AG09309 (cell line): ENCODE measurements around the gene ASMT.

ENCODE experiments used
- DNase-seq: peaks from one replicate; pipeline ENCODE4 v3.0.0-alpha.2; 2010; ENCODE audit warnings: low read depth
- H3K4me3 ChIP-seq: 2 replicates; pipeline ENCODE4 v1.5.1; 2011; ENCODE audit warnings: mild to moderate bottlenecking, low read depth, low read length, moderate library complexity; ENCODE audit not compliant: control insufficient read depth
- TF ChIP-seq, protein P1 (sequence below): IDR thresholded peaks from 2 replicates; pipeline ENCODE4 v1.5.1; 2011; ENCODE audit warnings: mild to moderate bottlenecking, low read depth, low read length, inconsistent platforms; ENCODE audit not compliant: insufficient read depth, control insufficient read depth; ENCODE audit errors: missing control alignments

Gene ASMT

DNA sequence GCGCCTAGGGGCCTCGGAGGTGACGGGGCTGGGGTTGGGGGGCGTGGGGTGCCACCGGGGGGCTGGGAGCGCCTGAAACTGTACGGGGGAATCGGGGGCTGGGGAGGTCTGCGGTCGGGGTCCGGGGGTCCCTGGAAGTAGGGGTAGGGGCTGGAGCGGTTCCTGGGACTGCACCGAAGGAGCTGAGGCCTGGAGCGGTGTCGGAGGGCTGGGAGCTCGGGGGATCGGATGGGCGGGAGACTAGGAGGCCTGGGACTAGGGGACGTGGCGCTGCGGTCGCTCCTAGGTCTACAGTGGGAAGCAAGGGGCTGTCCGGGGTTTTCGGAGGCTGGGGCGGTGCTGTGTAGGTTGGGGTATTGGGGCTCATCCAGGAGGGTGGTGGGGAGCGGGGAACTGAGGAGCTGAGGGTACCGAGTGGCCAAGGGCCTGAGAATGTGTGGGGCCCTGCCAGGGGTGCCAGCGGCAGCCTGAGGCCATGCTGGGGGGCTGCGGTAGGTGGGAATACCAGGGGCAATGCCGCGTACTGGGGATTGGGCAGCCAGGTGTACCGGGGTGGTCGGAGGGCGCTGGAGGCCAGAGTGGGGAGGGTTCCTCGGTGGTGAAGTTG is 22.9 kb upstream of the ASMT start:
- peak overlapping the region; percentile 69 for H3K4me3 ChIP-seq

DNA sequence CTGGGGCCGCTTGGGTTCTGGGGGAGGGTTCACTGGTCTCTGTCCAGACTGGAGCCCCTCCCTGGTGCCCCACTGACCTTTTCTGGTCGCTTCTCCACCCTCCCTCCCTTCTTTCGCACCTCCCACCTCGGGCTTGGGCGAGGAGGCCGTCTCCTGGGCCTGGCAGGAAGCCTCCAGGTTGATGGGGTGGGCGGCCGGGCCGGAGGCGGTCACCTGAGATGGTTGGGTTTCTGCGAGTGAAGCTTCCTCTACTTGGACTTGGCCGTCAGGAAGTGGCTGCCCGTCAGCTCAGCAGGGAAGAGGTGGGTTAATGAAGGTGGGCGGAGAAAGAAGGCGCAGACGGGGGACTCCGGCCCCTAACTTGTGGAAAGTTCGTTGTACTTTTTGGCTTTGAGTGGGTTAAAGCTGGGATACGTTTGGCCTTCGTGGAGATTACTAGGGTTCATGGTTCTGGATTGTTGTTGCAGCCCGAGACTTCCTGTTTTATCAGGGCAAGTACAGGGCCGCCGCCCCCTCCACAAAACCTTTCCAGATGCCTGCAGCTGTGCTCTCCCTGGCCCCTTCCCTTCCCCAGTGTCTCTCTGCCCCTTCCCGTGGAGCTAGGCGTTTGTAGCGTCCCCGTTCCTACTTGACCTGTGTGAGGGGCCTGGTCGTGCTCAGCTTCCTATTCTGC is 22.3 kb upstream of the ASMT start:
- peak overlapping the region; percentile 69 for H3K4me3 ChIP-seq
- no peak for DNase-seq
- TF ChIP-seq, protein P1, sequence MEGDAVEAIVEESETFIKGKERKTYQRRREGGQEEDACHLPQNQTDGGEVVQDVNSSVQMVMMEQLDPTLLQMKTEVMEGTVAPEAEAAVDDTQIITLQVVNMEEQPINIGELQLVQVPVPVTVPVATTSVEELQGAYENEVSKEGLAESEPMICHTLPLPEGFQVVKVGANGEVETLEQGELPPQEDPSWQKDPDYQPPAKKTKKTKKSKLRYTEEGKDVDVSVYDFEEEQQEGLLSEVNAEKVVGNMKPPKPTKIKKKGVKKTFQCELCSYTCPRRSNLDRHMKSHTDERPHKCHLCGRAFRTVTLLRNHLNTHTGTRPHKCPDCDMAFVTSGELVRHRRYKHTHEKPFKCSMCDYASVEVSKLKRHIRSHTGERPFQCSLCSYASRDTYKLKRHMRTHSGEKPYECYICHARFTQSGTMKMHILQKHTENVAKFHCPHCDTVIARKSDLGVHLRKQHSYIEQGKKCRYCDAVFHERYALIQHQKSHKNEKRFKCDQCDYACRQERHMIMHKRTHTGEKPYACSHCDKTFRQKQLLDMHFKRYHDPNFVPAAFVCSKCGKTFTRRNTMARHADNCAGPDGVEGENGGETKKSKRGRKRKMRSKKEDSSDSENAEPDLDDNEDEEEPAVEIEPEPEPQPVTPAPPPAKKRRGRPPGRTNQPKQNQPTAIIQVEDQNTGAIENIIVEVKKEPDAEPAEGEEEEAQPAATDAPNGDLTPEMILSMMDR: no peak

More for the DNA sequence above, 22.9 kb upstream of the ASMT start:
- DNase-seq: no peak
- TF ChIP-seq, protein P1: no peak

DNA sequence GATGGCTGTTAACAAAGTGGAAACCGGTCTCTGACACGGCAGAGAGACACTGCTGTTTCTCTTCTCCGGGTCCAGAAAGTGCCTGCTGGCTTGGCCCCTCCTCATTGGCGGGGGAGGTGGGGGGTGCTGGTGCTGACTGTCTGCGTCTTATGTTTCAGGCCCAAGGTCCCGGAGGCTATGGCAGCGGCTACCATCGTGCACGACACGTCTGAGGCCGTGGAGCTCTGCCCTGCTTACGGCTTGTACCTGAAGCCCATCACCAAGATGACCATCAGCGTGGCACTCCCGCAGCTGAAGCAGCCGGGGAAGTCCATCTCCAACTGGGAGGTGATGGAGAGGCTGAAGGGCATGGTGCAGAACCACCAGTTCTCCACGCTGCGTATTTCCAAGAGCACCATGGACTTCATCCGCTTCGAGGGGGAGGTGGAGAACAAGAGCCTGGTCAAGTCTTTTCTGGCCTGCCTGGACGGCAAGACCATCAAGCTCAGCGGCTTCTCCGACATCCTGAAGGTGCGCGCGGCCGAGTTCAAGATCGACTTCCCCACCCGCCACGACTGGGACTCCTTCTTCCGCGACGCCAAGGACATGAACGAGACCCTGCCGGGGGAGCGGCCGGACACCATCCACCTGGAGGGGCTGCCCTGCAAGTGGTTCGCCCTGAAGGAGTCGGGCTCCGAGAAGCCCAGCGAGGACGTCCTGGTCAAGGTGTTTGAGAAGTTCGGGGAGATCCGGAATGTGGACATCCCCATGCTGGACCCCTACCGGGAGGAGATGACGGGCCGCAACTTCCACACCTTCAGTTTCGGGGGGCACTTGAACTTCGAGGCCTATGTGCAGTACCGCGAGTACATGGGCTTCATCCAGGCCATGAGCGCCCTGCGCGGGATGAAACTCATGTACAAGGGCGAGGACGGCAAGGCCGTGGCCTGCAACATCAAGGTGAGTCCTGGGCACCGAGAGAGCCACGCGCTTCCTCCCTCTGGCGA is 21.3 kb upstream of the ASMT start:
- TF ChIP-seq, protein P1: no peak
- DNase-seq: no peak
- peak overlapping the region; percentile 69; the same call in 1 of the 2 replicates for H3K4me3 ChIP-seq

DNA sequence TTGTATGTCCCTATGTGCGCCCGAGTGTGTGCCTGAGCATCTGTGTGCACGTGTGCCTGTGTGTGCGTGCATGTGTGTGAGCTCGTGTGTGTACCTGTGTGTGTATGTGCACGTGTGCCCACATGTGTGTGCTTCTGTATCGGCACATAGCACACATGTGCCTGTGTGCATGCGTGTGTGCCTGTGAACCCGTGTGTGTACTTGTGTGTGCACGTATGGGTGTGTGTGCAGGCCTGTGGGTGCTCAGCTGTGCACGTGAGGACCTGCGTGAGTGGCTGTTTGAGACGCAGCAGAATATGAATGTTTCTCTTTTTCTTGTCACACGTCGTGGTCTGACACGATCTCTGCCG is 19.2 kb upstream of the ASMT start:
- no peak for DNase-seq
- TF ChIP-seq, protein P1: no peak
- no peak overlapping the region for H3K4me3 ChIP-seq

DNA sequence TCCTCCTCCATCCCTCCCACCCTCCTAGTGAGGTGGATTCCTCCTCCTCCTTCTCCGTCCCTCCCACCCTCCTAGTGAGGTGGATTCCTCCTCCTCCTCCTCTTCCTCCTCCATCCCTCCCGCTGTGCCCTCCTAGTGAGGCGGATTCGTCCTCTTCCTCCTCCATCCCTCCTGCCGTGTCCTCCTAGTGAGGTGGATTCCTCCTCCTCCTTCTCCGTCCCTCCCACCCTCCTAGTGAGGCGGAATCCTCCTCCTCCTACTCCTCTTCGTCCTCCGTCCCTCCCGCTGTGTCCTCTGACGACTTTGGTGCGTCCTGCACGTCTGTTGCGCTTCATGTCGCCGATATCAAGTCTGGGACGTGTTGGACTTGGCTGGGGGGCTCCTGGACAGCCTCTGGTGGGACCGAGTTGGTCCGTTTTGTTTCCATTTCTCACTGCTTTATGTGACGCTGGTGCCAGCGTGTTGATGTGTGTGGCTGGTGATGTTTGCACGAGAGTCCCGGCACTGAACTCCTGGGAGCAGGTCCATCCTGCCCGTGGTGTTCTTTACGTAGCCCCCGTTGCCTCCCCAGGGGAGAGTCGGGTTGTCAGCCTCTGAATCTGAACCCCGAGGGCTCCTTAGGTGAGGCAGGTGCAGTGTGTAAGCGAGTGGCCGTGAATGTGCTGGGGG is 18.0 kb upstream of the ASMT start:
- DNase-seq: no peak

More for the DNA sequence above, 18.0 kb upstream of the ASMT start:
- H3K4me3 ChIP-seq: no peak overlapping the region
- TF ChIP-seq, protein P1: no peak
